OCI-LY1 (cell line): ENCODE data around the gene USP2.

Experiments
- H2AFZ ChIP-seq: fragments of 200-600 bp; sonication (generic), shearing (Covaris generic); 2 replicates; pipeline ENCODE4 v1.6.0; 2014; ENCODE audit warnings: antibody characterized with exemption, mild to moderate bottlenecking, low read length
- H3F3A ChIP-seq: fragments of 200-600 bp; sonication (generic), shearing (Covaris generic); 2 replicates; pipeline ENCODE4 v1.6.0; 2014; ENCODE audit warnings: mild to moderate bottlenecking, antibody characterized with exemption, low read length, moderate library complexity; ENCODE audit not compliant: insufficient read depth
- H3K27ac ChIP-seq: fragments of 200-600 bp; sonication (generic); 2 replicates; pipeline ENCODE4 v1.5.1; 2014; ENCODE audit warnings: low read length, mixed run types, mild to moderate bottlenecking, low read depth; ENCODE audit not compliant: poor library complexity, severe bottlenecking
- H3K27me3 ChIP-seq: fragments of 200-600 bp; sonication (generic); 2 replicates; pipeline ENCODE4 v1.6.0; 2014; ENCODE audit warnings: antibody characterized with exemption, mild to moderate bottlenecking, low read length, moderate library complexity; ENCODE audit not compliant: insufficient read depth
- H3K36me3 ChIP-seq: fragments of 200-600 bp; sonication (generic); 2 replicates; pipeline ENCODE4 v1.6.1; 2014; ENCODE audit warnings: mild to moderate bottlenecking, antibody characterized with exemption, low read length, moderate library complexity, mixed read lengths; ENCODE audit not compliant: insufficient read depth
- H3K4me1 ChIP-seq: fragments of 200-600 bp; sonication (generic); 2 replicates; pipeline ENCODE4 v1.5.1; 2014; ENCODE audit warnings: mild to moderate bottlenecking, low read length, moderate library complexity; ENCODE audit not compliant: insufficient read depth, severe bottlenecking
- H3K4me2 ChIP-seq: fragments of 200-600 bp; sonication (generic), shearing (Covaris generic); 2 replicates; pipeline ENCODE4 v1.6.1; 2014; ENCODE audit warnings: low read length
- H3K4me3 ChIP-seq: fragments of 200-600 bp; sonication (generic); 2 replicates; pipeline ENCODE4 v1.5.1; 2014; ENCODE audit warnings: low read length, low read depth, mild to moderate bottlenecking, mixed read lengths; ENCODE audit not compliant: poor library complexity, severe bottlenecking
- H3K79me2 ChIP-seq: fragments of 200-600 bp; shearing (Covaris generic); 2 replicates; pipeline ENCODE4 v1.6.1; 2016; ENCODE audit warnings: mixed run types, low read length, mixed read lengths; ENCODE audit not compliant: insufficient read depth
- H3K9ac ChIP-seq: fragments of 200-600 bp; sonication (generic), shearing (Covaris generic); 2 replicates; pipeline ENCODE4 v1.6.1; 2014; ENCODE audit warnings: mild to moderate bottlenecking, low read length, mixed read lengths
- H3K9me2 ChIP-seq: fragments of 200-600 bp; sonication (generic), shearing (Covaris generic); 2 replicates; pipeline ENCODE4 v1.6.1; 2014; ENCODE audit warnings: low read depth, mild to moderate bottlenecking, low read length, mixed read lengths
- H3K9me3 ChIP-seq: fragments of 200-600 bp; shearing (Covaris generic); 2 replicates; pipeline ENCODE4 v1.6.1; 2014; ENCODE audit warnings: low read length, mixed read lengths
- H4K20me1 ChIP-seq: fragments of 200-600 bp; sonication (generic), shearing (Covaris generic); 2 replicates; pipeline ENCODE4 v1.6.0; 2016; ENCODE audit warnings: mild to moderate bottlenecking, low read length; ENCODE audit not compliant: insufficient read depth
- EZH2 ChIP-seq: fragments of 200-600 bp; sonication (generic), shearing (Covaris generic); IDR thresholded peaks from 2 replicates; pipeline ENCODE4 v1.8.0; 2017; ENCODE audit warnings: borderline replicate concordance, mixed run types, mild to moderate bottlenecking, antibody characterized with exemption, low read length, moderate library complexity, mixed read lengths
- TF ChIP-seq, protein P1 (sequence below): fragments of 200-600 bp; sonication (generic), shearing (Covaris generic); IDR thresholded peaks from 2 replicates; pipeline ENCODE4 v1.5.1; 2017; ENCODE audit warnings: mild to moderate bottlenecking, antibody characterized with exemption, low read length, moderate library complexity, mixed read lengths

The USP2 gene

DNA sequence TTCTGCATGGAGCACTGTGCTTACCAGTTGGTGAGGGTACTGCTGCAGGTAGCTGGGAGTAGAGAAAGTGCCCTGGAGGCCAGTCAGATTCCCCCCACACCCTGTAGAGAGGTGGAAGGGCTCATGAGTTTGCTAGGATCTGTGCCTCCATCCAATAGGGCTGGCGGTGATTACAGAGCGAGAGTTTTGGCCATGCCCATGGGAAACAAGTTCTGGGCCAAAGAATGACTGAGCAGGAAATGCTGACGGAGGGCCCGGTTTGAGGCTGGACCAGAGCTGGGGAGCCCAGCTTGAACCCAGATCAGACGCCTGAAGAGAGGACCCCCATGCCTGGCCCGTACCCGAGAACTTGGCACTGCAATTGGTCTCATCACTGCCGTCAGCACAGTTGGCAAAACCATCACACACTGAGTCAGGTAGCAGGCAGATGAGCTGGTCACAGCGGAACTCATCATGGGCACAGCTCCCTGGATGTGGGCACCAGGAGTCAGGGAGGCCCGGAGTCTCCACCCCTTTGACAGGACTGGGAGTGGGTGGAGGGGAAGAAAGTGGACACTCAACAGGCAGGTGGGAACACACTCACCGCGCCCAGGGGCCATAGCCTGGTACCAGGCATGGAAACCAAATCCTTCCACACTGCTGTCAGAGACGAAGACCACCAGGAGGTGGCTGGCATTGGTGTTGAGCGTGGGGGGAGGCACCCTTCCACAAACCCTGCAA is 37.0 kb downstream of the USP2 start:
- no peaks in the 10 kb centered on the region for H3K79me2 ChIP-seq
- H3K36me3 ChIP-seq: no peaks in the 10 kb centered on the region; the same call in 1 of the 2 replicates
- no peak overlapping the region for H3K4me3 ChIP-seq
- H3F3A ChIP-seq: no peaks in the 10 kb centered on the region
- no peak overlapping the region for H3K4me2 ChIP-seq
- H4K20me1 ChIP-seq: no peaks in the 10 kb centered on the region
- H2AFZ ChIP-seq: no peak overlapping the region
- no peaks in the 10 kb centered on the region for H3K9me2 ChIP-seq
- H3K9ac ChIP-seq: no peak overlapping the region
- TF ChIP-seq EZH2: no peak
- TF ChIP-seq, protein P1, sequence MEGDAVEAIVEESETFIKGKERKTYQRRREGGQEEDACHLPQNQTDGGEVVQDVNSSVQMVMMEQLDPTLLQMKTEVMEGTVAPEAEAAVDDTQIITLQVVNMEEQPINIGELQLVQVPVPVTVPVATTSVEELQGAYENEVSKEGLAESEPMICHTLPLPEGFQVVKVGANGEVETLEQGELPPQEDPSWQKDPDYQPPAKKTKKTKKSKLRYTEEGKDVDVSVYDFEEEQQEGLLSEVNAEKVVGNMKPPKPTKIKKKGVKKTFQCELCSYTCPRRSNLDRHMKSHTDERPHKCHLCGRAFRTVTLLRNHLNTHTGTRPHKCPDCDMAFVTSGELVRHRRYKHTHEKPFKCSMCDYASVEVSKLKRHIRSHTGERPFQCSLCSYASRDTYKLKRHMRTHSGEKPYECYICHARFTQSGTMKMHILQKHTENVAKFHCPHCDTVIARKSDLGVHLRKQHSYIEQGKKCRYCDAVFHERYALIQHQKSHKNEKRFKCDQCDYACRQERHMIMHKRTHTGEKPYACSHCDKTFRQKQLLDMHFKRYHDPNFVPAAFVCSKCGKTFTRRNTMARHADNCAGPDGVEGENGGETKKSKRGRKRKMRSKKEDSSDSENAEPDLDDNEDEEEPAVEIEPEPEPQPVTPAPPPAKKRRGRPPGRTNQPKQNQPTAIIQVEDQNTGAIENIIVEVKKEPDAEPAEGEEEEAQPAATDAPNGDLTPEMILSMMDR: no peak
- no peak overlapping the region for H3K27ac ChIP-seq
- H3K4me1 ChIP-seq: peaks cover 8% of the 10 kb centered on the region
- no peaks in the 10 kb centered on the region for H3K9me3 ChIP-seq
- no peaks in the 10 kb centered on the region; the same call in 1 of the 2 replicates for H3K27me3 ChIP-seq

DNA sequence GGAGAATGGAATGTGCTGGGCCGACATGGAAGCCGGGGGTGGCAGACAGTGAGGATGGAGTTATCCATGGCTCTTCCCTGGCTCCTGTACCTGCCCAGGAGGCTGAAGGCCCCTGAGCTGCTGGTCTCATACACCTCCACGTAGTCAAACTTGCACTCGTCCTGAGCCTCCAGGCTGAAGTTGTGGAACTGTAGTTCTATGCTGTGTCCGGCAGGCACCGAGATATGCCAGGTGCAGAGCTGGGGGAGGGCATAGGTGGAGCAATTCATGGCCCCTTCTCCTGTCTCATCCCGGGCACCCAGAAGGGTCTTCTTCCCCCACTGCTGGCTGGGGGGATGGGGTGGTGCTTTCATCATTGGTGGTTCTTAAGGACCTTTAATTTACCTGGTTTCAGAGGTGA is 37.8 kb downstream of the USP2 start:
- H2AFZ ChIP-seq: no peak overlapping the region
- H3K79me2 ChIP-seq: no peaks in the 10 kb centered on the region
- no peaks in the 10 kb centered on the region; the same call in 1 of the 2 replicates for H3K36me3 ChIP-seq
- no peaks in the 10 kb centered on the region for H4K20me1 ChIP-seq
- H3K4me1 ChIP-seq: peaks cover 12% of the 10 kb centered on the region
- no peak overlapping the region for H3K4me3 ChIP-seq
- TF ChIP-seq, protein P1: no peak
- no peak for TF ChIP-seq EZH2
- no peak overlapping the region for H3K9ac ChIP-seq
- no peaks in the 10 kb centered on the region for H3K9me2 ChIP-seq
- no peaks in the 10 kb centered on the region for H3K9me3 ChIP-seq
- no peaks in the 10 kb centered on the region for H3F3A ChIP-seq
- H3K27me3 ChIP-seq: peaks cover 4% of the 10 kb centered on the region; the same call in 1 of the 2 replicates
- no peak overlapping the region for H3K27ac ChIP-seq
- H3K4me2 ChIP-seq: no peak overlapping the region

DNA sequence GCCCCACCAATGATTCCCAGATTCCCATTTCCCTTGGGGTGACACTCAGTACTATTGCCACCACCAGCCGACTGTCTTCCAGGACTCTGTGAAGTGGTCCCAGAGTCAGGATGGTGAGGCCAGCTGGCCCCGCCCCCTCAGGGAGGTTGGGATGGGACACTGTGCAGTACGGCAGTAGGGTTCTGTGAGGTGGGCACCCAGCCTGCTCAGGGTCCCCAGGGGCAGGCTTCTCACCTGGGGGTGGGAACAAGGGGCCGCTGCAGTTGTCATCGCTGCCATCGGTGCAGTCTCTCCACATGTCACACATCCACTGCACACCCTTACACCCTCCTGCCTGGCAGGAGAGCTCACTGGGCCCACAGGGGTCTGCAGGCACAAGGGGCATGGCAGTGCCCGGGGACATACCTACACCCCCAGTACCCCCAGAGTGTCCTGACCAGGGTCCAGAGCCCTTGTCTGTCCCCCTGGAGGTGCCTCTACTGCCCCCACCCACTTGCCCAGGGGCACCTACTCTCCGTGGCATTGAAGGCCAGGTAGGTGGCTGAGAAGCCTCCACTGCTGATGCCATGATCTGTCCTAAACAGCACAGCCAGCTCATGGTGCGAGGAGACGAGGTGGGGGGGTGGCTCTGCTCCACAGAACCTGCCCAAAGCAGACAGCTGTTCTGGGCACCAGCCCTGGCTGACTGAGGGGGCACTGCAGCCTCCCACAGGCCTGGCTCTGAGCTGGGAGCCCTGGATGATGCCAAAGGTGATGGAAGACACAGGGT is 38.9 kb downstream of the USP2 start:
- no peak for TF ChIP-seq EZH2
- TF ChIP-seq, protein P1: no peak
- Histone ChIP-seq H3K9me2 (no peaks in the 10 kb centered on the region), H3K4me2 (no peak overlapping the region)

More for the DNA sequence above, 38.9 kb downstream of the USP2 start:
- Histone ChIP-seq H2AFZ (no peak overlapping the region), H3F3A (no peaks in the 10 kb centered on the region), H4K20me1 (no peaks in the 10 kb centered on the region), H3K27ac (no peak overlapping the region), H3K79me2 (no peaks in the 10 kb centered on the region), H3K4me3 (no peak overlapping the region), H3K9me3 (no peaks in the 10 kb centered on the region), H3K4me1 (peaks cover 24% of the 10 kb centered on the region), H3K9ac (no peak overlapping the region), H3K27me3 (peaks cover 4% of the 10 kb centered on the region; the same call in 1 of the 2 replicates), H3K36me3 (no peaks in the 10 kb centered on the region; the same call in 1 of the 2 replicates)
